GM18907 (cell line): Measurements from ENCODE around the gene GLIS1.
"Not testable (repeated sequence)": the region's sequence is repeated elsewhere in the genome, so short reads cannot be mapped to it uniquely, and the experiment has no call there.

ENCODE experiments used
- ATAC-seq: cut with Tn5 transposase; IDR thresholded peaks from one replicate; pipeline ENCODE4 v1.9.1; 2021; ENCODE audit warnings: mild to moderate bottlenecking, moderate library complexity; ENCODE audit not compliant: unreplicated experiment

Gene GLIS1

GRCh38 chr1:53739109-53739681 is at the start of gene GLIS1:
Gene GLIS1 (minus strand): TSS chr1:53739164. CDS start chr1:53738064, 1,100 bp downstream.
- ATAC-seq: peak; percentile 88

GRCh38 chr1:53787655-53788054 is 48.7 kb upstream of the GLIS1 start:
- ATAC-seq: no peak

GRCh38 chr1:53783056-53783455 is 44.1 kb upstream of the GLIS1 start:
- ATAC-seq: no peak

- ATAC-seq: no peak
These were observed 42.7 kb upstream of the GLIS1 start for GRCh38 chr1:53781654-53782053.

- ATAC-seq: no peak
These were observed 38.3 kb upstream of the GLIS1 start for GRCh38 chr1:53777272-53777671.

- ATAC-seq: no peak
These were observed 32.7 kb upstream of the GLIS1 start for GRCh38 chr1:53771648-53772047.

- no peak for ATAC-seq
These were observed 30.8 kb upstream of the GLIS1 start for GRCh38 chr1:53769780-53770179.

GRCh38 chr1:53769184-53769583 is 30.2 kb upstream of the GLIS1 start:
- ATAC-seq: no peak

GRCh38 chr1:53766831-53767405 is 28.0 kb upstream of the GLIS1 start:
- no peak for ATAC-seq

- no peak for ATAC-seq
These were observed 27.3 kb upstream of the GLIS1 start for GRCh38 chr1:53766194-53766742.

GRCh38 chr1:53765657-53766056 is 26.7 kb upstream of the GLIS1 start:
- no peak for ATAC-seq

- ATAC-seq: no peak
These were observed 24.9 kb upstream of the GLIS1 start for GRCh38 chr1:53763911-53764310.

- ATAC-seq: no peak
These were observed 24.5 kb upstream of the GLIS1 start for GRCh38 chr1:53763461-53763860.

- ATAC-seq: not testable (repeated sequence)
These were observed 21.5 kb upstream of the GLIS1 start for GRCh38 chr1:53760497-53760896.

- ATAC-seq: no peak
These were observed 16.9 kb upstream of the GLIS1 start for GRCh38 chr1:53755874-53756273.

GRCh38 chr1:53754484-53755312 is 15.7 kb upstream of the GLIS1 start:
- no peak for ATAC-seq

GRCh38 chr1:53752281-53752680 is 13.3 kb upstream of the GLIS1 start:
- ATAC-seq: no peak

GRCh38 chr1:53747841-53748240 is 8.9 kb upstream of the GLIS1 start:
- ATAC-seq: no peak

GRCh38 chr1:53740621-53741105 is 1.7 kb upstream of the GLIS1 start:
- no peak for ATAC-seq

GRCh38 chr1:53738205-53739108 is 507 bp downstream of the GLIS1 start:
- ATAC-seq: peak; percentile 17
